Measurements from ENCODE around the gene GORASP2.

The GORASP2 gene

DNA sequence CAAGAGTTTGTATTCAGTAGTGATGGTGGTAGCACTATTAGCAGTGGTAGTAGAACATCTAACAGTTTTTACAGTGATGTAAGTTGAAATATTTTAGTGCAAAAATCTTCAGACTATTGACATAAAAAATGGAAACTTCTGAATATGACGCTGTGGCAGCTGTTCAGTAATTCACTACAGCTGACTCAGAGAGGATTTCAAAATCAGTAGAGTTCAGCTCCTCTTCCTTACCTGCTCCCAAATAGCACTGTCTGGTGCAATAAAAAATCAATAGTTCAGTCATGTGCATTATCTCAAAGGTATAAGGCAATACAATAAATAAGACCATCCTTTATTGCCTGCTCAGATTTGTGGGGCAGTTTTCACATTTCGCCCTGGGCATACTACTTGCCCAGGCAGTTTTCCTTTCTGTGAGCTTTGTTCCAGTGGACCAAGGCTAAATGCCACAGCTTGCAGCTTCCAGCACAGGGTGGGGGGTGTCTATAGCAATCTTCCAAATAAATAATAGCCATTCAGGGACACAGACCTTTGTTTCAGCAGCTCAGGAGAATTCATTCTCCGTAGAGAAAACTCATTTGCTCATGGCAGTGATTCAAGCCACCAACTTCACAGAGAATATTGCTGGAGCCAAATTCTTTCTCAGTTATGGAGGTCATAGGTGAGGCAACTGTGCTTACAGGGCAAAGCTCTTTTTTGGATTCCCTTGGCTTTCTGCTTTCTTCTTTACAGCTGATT lies 33.9 kb upstream of the GORASP2 start (continued):
- no peak for TF ChIP-seq YY1 (tag by site-specific recombination; IDR thresholded peaks at IDR 0.05)
- TF ChIP-seq ZNF223 (tag by site-specific recombination; IDR thresholded peaks at IDR 0.05) = no peak
- TF ChIP-seq, protein P1, sequence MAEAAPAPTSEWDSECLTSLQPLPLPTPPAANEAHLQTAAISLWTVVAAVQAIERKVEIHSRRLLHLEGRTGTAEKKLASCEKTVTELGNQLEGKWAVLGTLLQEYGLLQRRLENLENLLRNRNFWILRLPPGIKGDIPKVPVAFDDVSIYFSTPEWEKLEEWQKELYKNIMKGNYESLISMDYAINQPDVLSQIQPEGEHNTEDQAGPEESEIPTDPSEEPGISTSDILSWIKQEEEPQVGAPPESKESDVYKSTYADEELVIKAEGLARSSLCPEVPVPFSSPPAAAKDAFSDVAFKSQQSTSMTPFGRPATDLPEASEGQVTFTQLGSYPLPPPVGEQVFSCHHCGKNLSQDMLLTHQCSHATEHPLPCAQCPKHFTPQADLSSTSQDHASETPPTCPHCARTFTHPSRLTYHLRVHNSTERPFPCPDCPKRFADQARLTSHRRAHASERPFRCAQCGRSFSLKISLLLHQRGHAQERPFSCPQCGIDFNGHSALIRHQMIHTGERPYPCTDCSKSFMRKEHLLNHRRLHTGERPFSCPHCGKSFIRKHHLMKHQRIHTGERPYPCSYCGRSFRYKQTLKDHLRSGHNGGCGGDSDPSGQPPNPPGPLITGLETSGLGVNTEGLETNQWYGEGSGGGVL (tag by site-specific recombination; IDR thresholded peaks at IDR 0.05) = no peak
- no peak for TF ChIP-seq ZFP37 (tag by site-specific recombination; IDR thresholded peaks at IDR 0.05)
- TF ChIP-seq ZNF560 (tag by site-specific recombination; IDR thresholded peaks at IDR 0.05; ENCODE audit: borderline replicate concordance) = no peak
- no peak for TF ChIP-seq ZNF776 (tag by site-specific recombination; IDR thresholded peaks at IDR 0.05; ENCODE audit: borderline replicate concordance)

DNA sequence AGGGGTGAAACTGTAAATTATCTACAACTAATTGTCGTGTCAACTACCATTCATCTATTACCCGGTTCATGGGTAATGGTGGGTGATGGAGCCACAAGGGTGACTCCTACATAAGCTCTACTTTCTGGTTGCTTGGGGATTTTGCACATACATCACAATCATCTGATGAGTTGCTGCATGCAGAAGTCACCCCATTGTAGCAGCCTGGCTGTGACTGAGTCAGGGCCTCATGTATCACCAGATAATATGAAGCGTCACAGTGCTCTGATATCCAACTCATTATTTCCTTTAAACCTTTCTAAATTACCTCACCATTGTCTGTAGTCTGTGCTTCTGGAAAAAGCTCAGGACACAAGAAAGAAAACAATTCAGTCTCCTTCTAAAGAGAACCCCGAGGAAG lies 32.4 kb upstream of the GORASP2 start:
- no peak for TF ChIP-seq SP7 (tag by site-specific recombination; IDR thresholded peaks at IDR 0.05)
- TF ChIP-seq, protein P2, sequence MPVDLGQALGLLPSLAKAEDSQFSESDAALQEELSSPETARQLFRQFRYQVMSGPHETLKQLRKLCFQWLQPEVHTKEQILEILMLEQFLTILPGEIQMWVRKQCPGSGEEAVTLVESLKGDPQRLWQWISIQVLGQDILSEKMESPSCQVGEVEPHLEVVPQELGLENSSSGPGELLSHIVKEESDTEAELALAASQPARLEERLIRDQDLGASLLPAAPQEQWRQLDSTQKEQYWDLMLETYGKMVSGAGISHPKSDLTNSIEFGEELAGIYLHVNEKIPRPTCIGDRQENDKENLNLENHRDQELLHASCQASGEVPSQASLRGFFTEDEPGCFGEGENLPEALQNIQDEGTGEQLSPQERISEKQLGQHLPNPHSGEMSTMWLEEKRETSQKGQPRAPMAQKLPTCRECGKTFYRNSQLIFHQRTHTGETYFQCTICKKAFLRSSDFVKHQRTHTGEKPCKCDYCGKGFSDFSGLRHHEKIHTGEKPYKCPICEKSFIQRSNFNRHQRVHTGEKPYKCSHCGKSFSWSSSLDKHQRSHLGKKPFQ (tag by site-specific recombination; IDR thresholded peaks at IDR 0.05) = no peak
- no peak for TF ChIP-seq ZSCAN23 (tag by site-specific recombination; IDR thresholded peaks at IDR 0.05)
- no peak for TF ChIP-seq ZNF544 (tag by site-specific recombination; IDR thresholded peaks at IDR 0.05)
- ChIA-PET CTCF (interaction anchor here (1.6 to 1.7 kb wide), 2 partner anchors 22 to 23 kb away, joined by 4 to 7 read pairs; no protein-coding TSS in a partner anchor), POLR2A (no interaction called here)
- H3K4me3 ChIP-seq (ENCODE audit: low read depth, low read length) = no peak overlapping the region
- H3K9me3 ChIP-seq (ENCODE audit: control insufficient read depth, insufficient read depth, low read depth, low read length) = no peaks in the 10 kb centered on the region
- no peak overlapping the region for H3K27ac ChIP-seq (ENCODE audit: extremely low read depth, low read depth, low read length)
- no peaks in the 10 kb centered on the region for H3K4me1 ChIP-seq (ENCODE audit: control insufficient read depth, insufficient read depth, low read length)
- no peaks in the 10 kb centered on the region for H3K36me3 ChIP-seq (ENCODE audit: control insufficient read depth in 2 of 2, insufficient read depth in 1 of 2, low read length in 2 of 2)

DNA sequence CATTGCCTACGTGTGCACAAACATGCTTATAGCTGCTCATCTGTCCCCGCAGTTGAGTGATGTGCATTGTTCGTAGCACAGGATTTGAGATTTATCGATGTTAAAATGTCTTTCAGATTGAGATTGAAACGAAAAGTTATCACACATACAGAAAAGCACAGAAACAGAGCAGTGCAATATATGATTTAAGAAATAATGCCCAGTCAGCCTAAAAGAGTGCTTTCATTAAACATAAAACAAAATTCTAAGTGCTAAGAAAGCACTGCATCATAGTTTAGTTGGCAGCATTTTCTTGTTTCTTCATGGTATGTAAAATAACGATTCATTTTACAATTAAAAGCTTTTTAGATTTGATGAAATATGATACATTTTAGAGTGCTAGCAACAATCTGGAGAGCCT lies 31.9 kb upstream of the GORASP2 start:
- no peaks in the 10 kb centered on the region for H3K9me3 ChIP-seq (ENCODE audit: control insufficient read depth, insufficient read depth, low read depth, low read length)
- TF ChIP-seq ZNF37A (tag by site-specific recombination; IDR thresholded peaks at IDR 0.05) = no peak
- CTCF ChIA-PET = interaction anchor here (1.6 to 1.7 kb wide), 2 partner anchors 22 to 23 kb away, joined by 4 to 7 read pairs; no protein-coding TSS in a partner anchor
- POLR2A ChIA-PET = no interaction called here
- no peak overlapping the region for H3K27ac ChIP-seq (ENCODE audit: extremely low read depth, low read depth, low read length)
- H3K4me3 ChIP-seq (ENCODE audit: low read depth, low read length) = no peak overlapping the region
- H3K4me1 ChIP-seq (ENCODE audit: control insufficient read depth, insufficient read depth, low read length) = no peaks in the 10 kb centered on the region
- H3K36me3 ChIP-seq (ENCODE audit: control insufficient read depth in 2 of 2, insufficient read depth in 1 of 2, low read length in 2 of 2) = no peaks in the 10 kb centered on the region

DNA sequence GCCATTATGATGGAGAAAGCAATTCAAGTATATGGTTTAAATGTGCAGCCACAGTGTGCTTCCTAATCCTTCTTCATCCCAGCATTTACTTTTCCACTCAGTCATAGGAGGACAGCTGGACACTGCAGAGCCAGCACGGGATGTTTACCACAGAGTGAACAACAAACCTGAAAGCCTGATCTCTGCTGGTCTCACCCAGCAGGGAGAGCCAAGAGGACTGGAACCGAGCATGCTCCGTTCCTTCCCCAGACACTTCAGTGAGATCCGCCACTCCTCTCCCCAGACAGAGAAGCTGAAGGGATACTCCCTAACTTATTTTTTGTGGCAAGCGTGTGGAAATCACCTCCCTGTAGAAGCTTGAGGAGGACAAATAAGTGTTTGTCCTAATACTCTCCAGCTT lies 23.2 kb upstream of the GORASP2 start:
- Histone ChIP-seq H3K4me3 (ENCODE audit: low read depth, low read length) (no peak overlapping the region), H3K36me3 (ENCODE audit: control insufficient read depth in 2 of 2, insufficient read depth in 1 of 2, low read length in 2 of 2) (no peaks in the 10 kb centered on the region), H3K27ac (ENCODE audit: extremely low read depth, low read depth, low read length) (no peak overlapping the region), H3K4me1 (ENCODE audit: control insufficient read depth, insufficient read depth, low read length) (no peaks in the 10 kb centered on the region), H3K9me3 (ENCODE audit: control insufficient read depth, insufficient read depth, low read depth, low read length) (no peaks in the 10 kb centered on the region)
- TF ChIP-seq MEIS1 (CRISPR knock-in tag; IDR thresholded peaks at IDR 0.05; ENCODE audit: borderline replicate concordance) = no peak
- no peak for TF ChIP-seq ZNF530 (tag by site-specific recombination; IDR thresholded peaks at IDR 0.05; ENCODE audit: low read depth)
- no peak for TF ChIP-seq ZBTB48 (tag by site-specific recombination; IDR thresholded peaks at IDR 0.05)
- no peak for TF ChIP-seq WT1 (tag by site-specific recombination; IDR thresholded peaks at IDR 0.05)
- no peak for TF ChIP-seq ZFP69B (tag by site-specific recombination; IDR thresholded peaks at IDR 0.05)
- no peak for TF ChIP-seq ZNF561 (tag by site-specific recombination; IDR thresholded peaks at IDR 0.05; ENCODE audit: borderline replicate concordance)
- POLR2A ChIA-PET = no interaction called here
- CTCF ChIA-PET = interaction anchor here (1.2 to 2.4 kb wide), 2 partner anchors 22 to 33 kb away, joined by 4 to 10 read pairs; no protein-coding TSS in a partner anchor
